Natural killer cell (primary cell): Measurements from ENCODE around the gene TYW1B. TPM values are rescaled to one million over a fixed set of nuclear protein-coding genes. Genes with fewer than 3 reads are reported as not detected.
A peak's percentile ranks its signal among the peaks of the same experiment; 100 is the strongest.
"Not testable (repeated sequence)": the region's sequence is repeated elsewhere in the genome, so short reads cannot be mapped to it uniquely, and the experiment has no call there.

ENCODE experiments used
- ATAC-seq, 3 donors: fragments of 150-1000 bp in 2 of 3; fragments of 200-7000 bp in 1 of 3; cut with Tn5 transposase; 1 replicate in 1 of 3; 2 replicates in 2 of 3; pipeline ENCODE4 v1.10.0; 2021; ENCODE audit warnings: mild to moderate bottlenecking in 2 of 3, moderate library complexity in 2 of 3
- DNase-seq, 2 donors: peaks; one replicate each; pipeline versions ENCODE4 v3.0.0 to v3.0.0-alpha.2; 2013 to 2021; ENCODE audit warnings: mixed read lengths in 1 of 2
- H3K27ac ChIP-seq: one replicate; pipeline ENCODE4 v1.5.1; 2013; ENCODE audit warnings: mild to moderate bottlenecking, low read length
- H3K27me3 ChIP-seq: one replicate; pipeline ENCODE4 v1.6.1; 2013; ENCODE audit warnings: low read length; ENCODE audit not compliant: control insufficient read depth, insufficient read depth
- H3K36me3 ChIP-seq: one replicate; pipeline ENCODE4 v1.6.1; 2013; ENCODE audit warnings: low read length; ENCODE audit not compliant: control insufficient read depth, insufficient read depth
- H3K4me1 ChIP-seq: one replicate; pipeline ENCODE4 v1.6.1; 2013; ENCODE audit warnings: low read length; ENCODE audit not compliant: control insufficient read depth, insufficient read depth
- H3K4me3 ChIP-seq: one replicate; pipeline ENCODE4 v1.5.1; 2013; ENCODE audit warnings: low read length
- H3K9me3 ChIP-seq: one replicate; pipeline ENCODE4 v1.6.1; 2013; ENCODE audit warnings: low read length; ENCODE audit not compliant: control insufficient read depth, insufficient read depth
- H3K27ac Mint-ChIP-seq, 2 donors: one replicate each; pipeline ENCODE4 v1.8.0; 2022; ENCODE audit warnings: mild to moderate bottlenecking in 2 of 2, mixed read lengths in 2 of 2, moderate library complexity in 1 of 2
- H3K27me3 Mint-ChIP-seq, 2 donors: one replicate each; pipeline ENCODE4 v1.8.0; 2022; ENCODE audit warnings: low read depth in 2 of 2, mixed read lengths in 2 of 2
- H3K36me3 Mint-ChIP-seq: one replicate; pipeline ENCODE4 v1.8.0; 2022; ENCODE audit warnings: mixed read lengths
- H3K4me1 Mint-ChIP-seq, 2 donors: one replicate each; pipeline ENCODE4 v1.8.0; 2022; ENCODE audit warnings: mixed read lengths in 2 of 2
- H3K4me3 Mint-ChIP-seq: one replicate; pipeline ENCODE4 v1.8.0; 2022; ENCODE audit warnings: mild to moderate bottlenecking, moderate library complexity, mixed read lengths
- H3K9me3 Mint-ChIP-seq, 2 donors: one replicate each; pipeline ENCODE4 v1.8.0; 2022; ENCODE audit warnings: mixed read lengths in 2 of 2
- WGBS: methylation state at CpG from one replicate; pipeline ENCODE4 v1.1.7; 2013; ENCODE audit warnings: missing lambda C conversion rate; ENCODE audit not compliant: insufficient coverage; 5-methylcytosine and 5-hydroxymethylcytosine counted together
- intact Hi-C: fragments of 100-400 bp; cut with micrococcal nuclease; formaldehyde crosslinking; loops from one replicate; pipeline ENCODE4 v1.14.2; 2022
- total RNA-seq, 4 donors: library from RNA; stranded (reverse); fragments of 120-200 nt in 1 of 4; gene quantifications; one replicate each; pipeline versions ENCODE4 v1.2.3 to v1.2.4, GENCODE V29; 2013 to 2022

Gene TYW1B
- total RNA-seq, 3 donors from 2014 or later (not counting 1 experiment from before 2014, with no cell fraction given): 7.2 to 12.9 (median 7.9) TPM

DNA sequence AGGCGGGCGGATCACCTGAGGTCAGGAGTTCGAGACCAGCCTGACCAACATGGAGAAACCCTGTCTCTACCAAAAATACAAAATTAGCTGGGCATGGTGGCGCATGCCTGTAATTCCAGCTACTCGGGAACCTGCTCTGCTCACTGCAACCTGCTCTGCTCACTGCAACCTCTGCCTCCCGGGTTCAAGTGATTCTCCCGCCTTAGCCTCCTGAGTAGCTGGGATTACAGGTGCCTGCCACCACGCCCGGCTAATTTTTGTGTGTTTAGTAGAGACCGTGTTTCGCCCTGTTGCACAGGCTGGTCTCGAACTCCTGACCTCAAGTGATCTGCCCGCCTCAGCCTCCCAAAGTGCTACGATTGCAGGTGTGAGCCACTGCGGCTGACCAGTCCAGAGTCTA, 16.1 kb upstream of the TYW1B start:
- H3K4me3 ChIP-seq, ATAC-seq, H3K4me3 Mint-ChIP-seq, H3K27me3 Mint-ChIP-seq, H3K4me1 ChIP-seq, H3K36me3 ChIP-seq, H3K27ac Mint-ChIP-seq, intact Hi-C loops, H3K36me3 Mint-ChIP-seq, H3K9me3 Mint-ChIP-seq, H3K4me1 Mint-ChIP-seq, DNase-seq, H3K27ac ChIP-seq, H3K27me3 ChIP-seq: not testable (repeated sequence)
- peaks cover 15% of the 10 kb centered on the region for H3K9me3 ChIP-seq
- WGBS: 97% methylated on average over 15 of the region's 15 CpGs

DNA sequence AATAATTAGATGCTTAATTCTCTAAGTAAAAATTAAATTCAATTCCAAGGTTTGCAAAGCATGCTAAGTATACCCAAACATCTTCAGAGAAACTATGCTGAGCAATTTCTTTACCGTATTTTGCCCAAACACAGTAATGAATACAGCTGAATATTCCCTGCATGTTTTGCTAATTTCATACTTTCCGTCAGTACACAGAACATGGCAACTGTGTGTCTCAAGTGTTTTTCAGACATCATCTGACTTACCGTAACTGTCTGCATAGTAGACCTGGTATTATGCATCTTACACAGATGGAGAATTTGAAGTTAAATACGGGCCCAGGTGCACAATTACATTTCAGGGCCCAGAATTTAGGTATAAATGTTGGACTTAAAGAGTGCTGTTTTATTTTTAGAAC, 15.2 kb upstream of the TYW1B start:
- intact Hi-C loops, H3K27ac Mint-ChIP-seq, ATAC-seq, H3K36me3 Mint-ChIP-seq, H3K4me3 Mint-ChIP-seq, H3K27ac ChIP-seq, H3K9me3 Mint-ChIP-seq, H3K4me3 ChIP-seq, DNase-seq, H3K4me1 ChIP-seq, H3K36me3 ChIP-seq, H3K27me3 Mint-ChIP-seq, H3K4me1 Mint-ChIP-seq, H3K27me3 ChIP-seq: not testable (repeated sequence)
- 100% methylated on average over 1 of the region's 4 CpGs for WGBS
- H3K9me3 ChIP-seq: peaks cover 15% of the 10 kb centered on the region

DNA sequence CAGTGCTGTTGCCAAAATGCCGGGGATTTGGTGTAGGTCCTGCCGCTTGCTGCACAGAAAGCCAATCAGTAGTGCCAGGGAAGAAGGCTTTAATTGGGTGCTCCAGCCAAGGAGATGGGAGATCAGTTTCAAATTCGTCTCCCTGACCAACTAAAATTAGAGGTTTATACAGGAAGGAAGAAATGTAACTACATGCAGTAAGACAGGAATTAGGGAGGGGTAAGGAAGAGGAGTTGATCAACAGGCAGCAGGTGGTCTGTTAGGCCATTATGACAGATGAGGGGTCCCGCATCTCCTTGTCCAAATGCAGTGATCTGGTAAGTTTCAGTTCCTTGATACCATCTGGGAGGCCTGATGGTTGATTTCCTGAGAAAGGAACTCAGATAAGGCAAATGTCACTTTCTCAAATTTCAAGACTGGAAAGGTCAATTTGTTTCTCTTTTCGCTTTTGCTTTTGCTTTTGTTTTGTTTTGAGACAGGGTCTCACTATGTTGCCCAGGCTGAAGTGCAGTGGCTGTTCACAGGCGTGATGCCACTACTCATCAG, 13.0 kb upstream of the TYW1B start:
- H3K27me3 ChIP-seq, DNase-seq, H3K9me3 Mint-ChIP-seq, H3K27me3 Mint-ChIP-seq, H3K4me1 ChIP-seq, H3K4me3 Mint-ChIP-seq, H3K27ac ChIP-seq, H3K4me3 ChIP-seq, H3K27ac Mint-ChIP-seq, ATAC-seq, H3K4me1 Mint-ChIP-seq, intact Hi-C loops: not testable (repeated sequence)
- WGBS: 84% methylated on average over 5 of the region's 6 CpGs
- Histone ChIP-seq H3K9me3 (peaks cover 15% of the 10 kb centered on the region), H3K36me3 (peaks cover 16% of the 10 kb centered on the region)
- H3K36me3 Mint-ChIP-seq: peaks cover 25% of the 10 kb centered on the region

DNA sequence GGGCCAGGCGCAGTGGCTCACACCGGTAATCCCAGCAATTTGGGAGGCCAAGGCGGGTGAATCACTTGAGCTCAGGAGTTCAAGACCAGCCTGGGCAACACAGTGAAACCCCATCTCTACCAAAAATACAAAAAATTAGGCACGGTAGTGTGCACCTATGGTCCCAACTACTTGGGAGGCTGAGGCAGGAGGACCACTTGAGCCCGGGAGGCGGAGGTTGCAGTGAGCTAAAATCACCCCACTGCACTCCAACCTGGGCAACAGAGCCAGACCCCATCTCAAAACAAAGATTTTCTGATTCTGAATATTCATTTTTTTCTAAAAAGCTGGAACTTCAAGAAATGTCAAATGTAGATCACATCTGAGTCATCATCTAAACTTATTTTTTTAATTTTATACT, 10.3 kb upstream of the TYW1B start:
- H3K27ac Mint-ChIP-seq, H3K4me1 ChIP-seq, H3K27me3 Mint-ChIP-seq, DNase-seq, ATAC-seq, H3K9me3 Mint-ChIP-seq, H3K4me3 ChIP-seq, H3K27ac ChIP-seq, H3K4me1 Mint-ChIP-seq, H3K4me3 Mint-ChIP-seq, intact Hi-C loops, H3K27me3 ChIP-seq: not testable (repeated sequence)
- 98% methylated on average over 6 of the region's 6 CpGs for whole genome bisulfite sequencing
- peaks cover 25% of the 10 kb centered on the region for H3K36me3 ChIP-seq
- H3K9me3 ChIP-seq: peaks cover 15% of the 10 kb centered on the region
- peaks cover 25% of the 10 kb centered on the region for H3K36me3 Mint-ChIP-seq

DNA sequence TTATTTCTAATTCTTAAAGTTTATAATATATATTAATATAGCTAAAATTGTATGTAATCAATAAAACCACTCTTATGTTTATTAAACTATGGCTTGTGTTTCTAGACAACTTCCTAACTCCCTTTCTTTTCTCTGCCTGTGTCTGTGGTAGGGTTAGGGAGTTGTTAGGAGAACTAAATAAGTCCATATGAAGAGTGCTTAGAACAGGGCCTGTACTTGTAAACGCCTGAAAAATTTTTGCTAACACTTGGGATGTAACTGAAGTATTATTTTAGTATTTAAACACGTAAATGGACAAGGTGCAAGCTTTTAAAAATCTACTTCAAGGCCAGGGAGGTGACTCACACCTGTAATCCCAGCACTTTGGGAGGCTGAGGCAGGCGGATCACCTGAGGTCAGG, 9.3 kb upstream of the TYW1B start:
- H3K27me3 ChIP-seq, DNase-seq, H3K4me1 ChIP-seq, H3K4me3 ChIP-seq, H3K4me3 Mint-ChIP-seq, H3K27me3 Mint-ChIP-seq, H3K27ac Mint-ChIP-seq, H3K27ac ChIP-seq, H3K4me1 Mint-ChIP-seq, ATAC-seq, H3K9me3 Mint-ChIP-seq, intact Hi-C loops: not testable (repeated sequence)
- 98% methylated on average over 3 of the region's 3 CpGs for WGBS
- Histone ChIP-seq H3K36me3 (peaks cover 34% of the 10 kb centered on the region), H3K9me3 (peaks cover 14% of the 10 kb centered on the region)
- peaks cover 25% of the 10 kb centered on the region for H3K36me3 Mint-ChIP-seq

DNA sequence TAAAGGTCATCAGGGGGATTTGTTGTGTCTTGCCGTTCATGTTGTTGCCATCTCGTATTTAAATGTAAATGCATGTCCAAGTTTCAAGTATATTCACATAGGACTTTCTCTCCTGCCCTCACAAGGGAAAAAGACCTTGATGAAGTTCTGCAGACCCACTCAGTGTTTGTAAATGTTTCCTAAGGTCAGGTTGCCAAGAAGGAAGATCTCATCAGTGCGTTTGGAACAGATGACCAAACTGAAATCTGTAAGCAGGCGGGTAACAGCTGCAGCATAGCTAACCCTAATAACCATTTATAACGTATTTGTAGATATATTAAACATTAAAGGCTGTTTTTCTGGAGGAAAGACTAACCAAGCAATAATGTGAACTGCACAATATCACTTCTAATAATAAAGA, 2.6 kb upstream of the TYW1B start:
- H3K36me3 Mint-ChIP-seq, intact Hi-C loops, H3K9me3 ChIP-seq, H3K4me3 ChIP-seq, H3K27me3 Mint-ChIP-seq, H3K9me3 Mint-ChIP-seq, H3K27me3 ChIP-seq, ATAC-seq: not testable (repeated sequence)
- Mint-ChIP-seq H3K4me1 (peaks cover 21 to 26% of the 10 kb centered on the region in 2 donors), H3K27ac (peak overlapping the region; percentile 90 to 96), H3K4me3 (peak overlapping the region; percentile 95)
- DNase-seq: peak in 1 of 2 donors; percentile 13
- Histone ChIP-seq H3K27ac (peak overlapping the region; percentile 86), H3K4me1 (peaks cover 13% of the 10 kb centered on the region), H3K36me3 (peaks cover 27% of the 10 kb centered on the region)
- 38% methylated on average over 1 of the region's 5 CpGs for WGBS
